GM08714 (cell line): ENCODE measurements around the gene GSKIP.
"Not testable (repeated sequence)": the region's sequence is repeated elsewhere in the genome, so short reads cannot be mapped to it uniquely, and the experiment has no call there.

ENCODE experiments used
- H3K4me3 ChIP-seq: fragments of 200-500 bp; sonication (Bioruptor generic); 2 replicates; pipeline ENCODE4 v1.5.1; 2014; ENCODE audit warnings: mild to moderate bottlenecking, low read length, inconsistent platforms
- ZNF274 ChIP-seq: IDR thresholded peaks from 2 replicates; pipeline ENCODE4 v1.6.1; 2012; ENCODE audit warnings: mild to moderate bottlenecking, low read depth, low read length

Gene GSKIP, protein sequence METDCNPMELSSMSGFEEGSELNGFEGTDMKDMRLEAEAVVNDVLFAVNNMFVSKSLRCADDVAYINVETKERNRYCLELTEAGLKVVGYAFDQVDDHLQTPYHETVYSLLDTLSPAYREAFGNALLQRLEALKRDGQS

DNA sequence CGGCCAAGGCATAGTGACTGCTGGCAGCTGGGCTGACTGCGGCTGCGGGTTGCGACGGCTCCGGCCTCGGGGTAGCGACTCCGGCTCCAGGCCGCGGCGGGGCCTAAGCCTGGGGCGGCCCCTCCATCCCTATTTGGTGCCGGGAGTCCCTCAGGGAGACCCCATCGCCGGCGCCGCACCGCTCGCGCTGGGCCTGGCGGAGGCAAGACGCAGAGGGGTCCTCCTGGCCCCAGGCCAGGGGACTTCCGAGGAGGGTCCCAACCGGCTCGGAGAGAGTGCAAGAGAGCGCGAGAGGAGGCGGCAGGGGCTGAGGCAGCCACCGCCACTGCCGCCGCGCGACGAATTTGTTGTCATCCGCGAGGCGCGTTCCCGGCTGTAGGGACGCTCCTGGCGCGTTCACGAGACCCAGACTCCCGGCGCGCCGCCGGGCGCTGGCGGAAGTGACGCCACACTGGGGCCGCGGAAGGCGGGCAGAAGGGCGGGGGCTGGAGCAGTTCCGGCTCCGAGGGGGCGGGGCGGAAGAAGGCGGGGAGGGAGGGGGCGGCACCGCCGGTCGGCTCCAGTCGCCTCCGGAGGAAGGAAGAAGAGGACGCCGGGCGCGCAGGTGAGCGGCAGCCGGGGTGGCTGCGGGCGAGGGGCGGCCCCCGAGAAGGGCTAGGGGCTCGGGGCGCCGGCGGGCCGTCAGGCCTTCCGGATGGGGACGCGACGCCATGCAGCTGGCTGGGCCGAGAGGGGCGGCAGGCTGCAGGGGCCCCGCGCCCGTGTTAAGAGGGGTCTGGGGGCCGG, at the start of gene GSKIP, which contains the start of gene ATG2B:
Gene GSKIP, plus strand, starts transcription at position 562 of the 786 bp plus-strand sequence. CDS start 18,722 bp downstream, outside the sequence.
Gene ATG2B, minus strand, starts transcription at position 377 of the 786 bp plus-strand sequence. Its CDS starts 365 bp downstream, at position 12.
- TF ChIP-seq ZNF274 = no peak
- peak within 1 kb of the TSS; percentile 98 for H3K4me3 ChIP-seq

DNA sequence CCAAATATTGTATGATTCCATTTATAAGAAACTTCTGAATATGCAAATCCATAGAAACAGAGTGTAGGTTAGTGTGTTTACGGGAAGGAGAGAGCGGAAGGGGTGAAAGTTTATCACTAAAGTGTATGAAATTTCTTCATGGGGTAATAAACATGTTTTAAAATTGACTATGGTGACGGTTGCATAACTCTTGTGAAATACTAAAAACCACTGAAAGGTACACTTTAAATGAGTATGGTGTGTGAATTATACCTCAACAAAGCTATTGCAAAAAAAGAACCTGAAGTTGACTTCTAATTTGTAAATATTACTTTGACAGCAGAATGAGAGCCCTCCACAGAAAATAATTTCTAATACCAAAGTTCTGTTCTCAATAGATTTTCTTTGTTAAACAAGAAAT, 47.2 kb upstream of the GSKIP start:
- no peak for TF ChIP-seq ZNF274
- H3K4me3 ChIP-seq = no peak overlapping the region

DNA sequence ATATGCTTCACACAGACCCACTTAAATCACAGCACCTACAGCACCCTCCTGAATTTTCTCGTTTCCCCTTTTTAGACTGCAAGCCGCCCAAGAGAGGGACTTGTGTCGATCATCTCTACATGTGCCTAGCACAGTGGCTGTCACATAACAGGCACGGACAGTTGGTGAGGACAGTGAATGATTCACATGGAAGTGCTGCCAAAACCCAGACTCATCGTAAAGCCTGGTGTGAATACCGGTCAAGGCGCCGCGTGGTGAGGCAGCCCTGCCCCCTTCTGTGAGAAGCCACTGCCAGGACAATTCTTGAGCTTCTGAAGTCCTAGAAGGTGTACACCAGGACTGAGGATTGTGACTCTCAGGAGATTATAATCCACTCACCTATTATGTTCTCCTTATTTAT, 44.5 kb upstream of the GSKIP start:
- no peak for TF ChIP-seq ZNF274
- H3K4me3 ChIP-seq = no peak overlapping the region

DNA sequence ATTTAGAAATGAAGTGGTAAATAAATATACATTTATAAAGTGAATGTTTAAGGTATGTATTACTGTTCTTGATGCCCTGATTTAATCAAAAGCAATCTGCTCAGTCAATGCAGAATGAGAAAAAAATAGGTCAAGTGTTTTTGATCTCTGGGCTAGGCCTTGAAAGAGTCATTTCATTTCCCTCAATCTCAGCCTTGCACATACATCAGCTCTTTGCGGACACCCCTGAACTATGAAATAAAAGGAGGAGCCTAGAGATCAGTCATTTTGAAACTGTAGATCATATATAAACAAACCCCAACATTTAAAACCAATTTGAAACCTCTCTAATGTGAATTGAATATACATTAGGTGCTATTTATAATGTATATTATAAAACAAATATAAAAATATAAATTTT, 42.7 kb upstream of the GSKIP start:
- H3K4me3 ChIP-seq = no peak overlapping the region
- TF ChIP-seq ZNF274 = no peak

DNA sequence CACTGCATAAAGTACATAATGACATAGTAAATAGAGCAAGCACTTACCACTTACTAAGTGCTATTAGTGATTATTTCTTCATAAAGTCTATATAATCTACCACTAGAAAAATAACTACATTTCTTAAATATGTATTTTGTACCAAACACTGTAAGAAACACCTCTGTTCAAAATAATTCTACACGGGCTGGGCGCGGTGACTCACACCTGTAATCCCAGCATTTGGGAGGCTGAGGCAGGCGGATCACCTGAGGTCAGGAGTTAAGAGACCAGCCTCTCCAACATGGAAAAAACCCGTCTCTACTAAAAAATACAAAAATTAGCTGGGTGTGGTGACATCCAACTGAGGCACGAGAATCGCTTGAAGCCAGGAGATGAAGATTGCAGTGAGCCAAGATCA, 39.1 kb upstream of the GSKIP start:
- TF ChIP-seq ZNF274 = no peak
- H3K4me3 ChIP-seq = no peak overlapping the region

DNA sequence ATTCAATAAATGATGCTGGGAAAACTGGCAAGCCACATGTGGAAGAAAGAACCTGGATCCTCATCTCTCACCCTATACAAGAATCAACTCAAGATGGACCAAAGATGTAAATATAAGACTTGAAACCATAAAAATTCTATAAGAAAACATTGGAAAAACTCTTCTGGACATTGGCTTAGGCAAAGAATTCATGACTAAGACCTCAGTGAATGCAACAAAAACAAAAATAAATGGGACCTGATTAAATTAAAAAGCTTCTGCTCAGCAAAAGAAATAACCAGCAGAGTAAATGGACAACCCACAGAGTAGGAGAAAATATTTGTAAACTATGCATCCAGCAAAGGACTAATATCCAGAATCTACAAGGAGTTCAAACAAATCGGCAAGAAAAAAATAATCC, 24.8 kb upstream of the GSKIP start:
- no peak for TF ChIP-seq ZNF274
- H3K4me3 ChIP-seq = no peak overlapping the region

DNA sequence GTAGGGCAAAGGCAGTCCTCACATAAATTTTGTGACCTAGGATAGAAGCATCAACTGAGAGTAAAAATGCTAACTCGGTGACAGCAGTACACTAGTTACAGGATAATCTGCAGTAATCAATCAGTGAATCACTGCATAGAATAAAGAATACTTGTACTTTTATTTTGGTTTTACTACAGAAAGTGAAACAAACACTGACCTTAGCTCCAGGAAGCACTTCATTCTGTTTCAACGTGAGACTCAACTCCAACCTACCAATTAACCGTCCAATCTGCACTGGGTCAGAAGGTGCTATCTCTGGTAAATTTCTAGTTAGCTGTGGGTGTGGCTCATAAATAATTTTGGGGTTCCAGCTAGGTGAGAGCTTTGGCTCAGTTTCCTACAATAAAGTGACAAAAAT, 22.0 kb upstream of the GSKIP start:
- H3K4me3 ChIP-seq = no peak overlapping the region
- TF ChIP-seq ZNF274 = no peak

DNA sequence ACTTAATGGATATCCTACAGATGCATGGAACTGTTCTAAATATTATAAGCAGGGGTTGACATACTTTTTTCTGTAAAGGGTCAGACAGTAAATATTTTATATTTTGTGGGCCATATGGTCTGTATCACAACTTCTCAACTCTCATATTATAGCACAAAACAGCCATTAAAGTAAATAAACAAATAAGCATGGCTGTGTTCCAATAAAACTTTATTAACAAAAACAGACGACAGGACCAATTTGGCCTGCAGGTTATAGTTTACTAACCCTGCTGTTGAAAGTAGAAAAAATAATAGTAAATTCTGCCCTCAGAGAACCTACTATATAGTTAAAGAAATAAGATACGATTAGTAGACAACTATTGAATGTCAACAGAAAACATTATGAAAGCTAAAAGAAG, 17.7 kb upstream of the GSKIP start:
- TF ChIP-seq ZNF274 = no peak
- H3K4me3 ChIP-seq = no peak overlapping the region

DNA sequence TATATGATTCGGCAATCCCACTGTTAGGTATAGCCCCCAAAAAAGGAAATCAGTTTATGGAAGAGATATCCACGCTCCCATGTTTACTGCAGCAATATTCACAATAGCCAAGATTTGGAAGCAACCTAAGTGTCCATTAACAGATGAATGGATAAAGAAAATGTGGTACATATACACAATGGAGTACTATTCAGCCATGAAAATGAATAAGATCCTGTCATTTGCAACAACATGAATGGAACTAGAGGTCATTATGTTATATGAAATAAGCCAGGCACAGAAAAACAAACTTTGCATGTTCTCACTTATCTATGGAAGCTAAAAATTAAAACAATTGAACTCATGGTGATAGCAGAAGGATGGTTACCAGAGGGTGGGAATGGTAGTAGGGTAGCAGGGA, 15.4 kb upstream of the GSKIP start:
- not testable (repeated sequence) for H3K4me3 ChIP-seq

DNA sequence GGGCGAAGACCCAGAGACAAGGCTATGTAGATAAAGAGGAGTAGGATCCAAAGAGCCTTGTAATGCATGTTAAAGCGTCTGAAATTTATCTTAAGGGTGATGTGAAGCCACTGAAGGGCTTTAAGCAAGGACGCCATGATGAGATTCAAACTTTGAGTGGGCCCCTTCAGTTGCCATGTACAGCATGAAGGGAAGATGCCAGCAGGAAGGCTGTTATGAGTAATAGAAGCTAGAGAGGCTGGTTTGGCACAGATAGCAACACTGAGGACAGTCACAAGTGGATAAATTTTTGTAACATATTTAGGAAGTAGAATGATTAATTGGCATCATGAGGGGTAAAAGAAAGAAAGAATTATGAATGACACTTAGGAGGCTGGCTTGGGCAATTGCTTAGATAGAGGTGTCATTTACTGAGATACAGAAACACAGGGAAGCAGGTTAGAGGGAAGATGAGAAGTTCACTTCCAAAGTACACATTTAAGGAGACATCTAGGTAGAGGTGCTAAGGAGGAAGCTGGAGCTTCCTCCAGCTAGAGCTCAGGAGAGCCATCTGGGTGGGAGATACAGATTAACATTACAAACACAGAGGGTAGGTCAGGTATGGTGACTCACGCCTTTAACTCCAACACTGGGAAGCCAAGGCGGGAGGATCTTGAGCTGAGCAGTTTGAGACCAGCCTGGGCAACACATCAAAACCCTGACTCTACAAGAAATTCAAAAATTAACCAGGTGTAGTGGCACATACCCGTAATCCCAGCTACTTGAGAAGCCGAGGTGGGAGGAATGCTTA, 13.8 kb upstream of the GSKIP start:
- H3K4me3 ChIP-seq = no peak overlapping the region
- no peak for TF ChIP-seq ZNF274

DNA sequence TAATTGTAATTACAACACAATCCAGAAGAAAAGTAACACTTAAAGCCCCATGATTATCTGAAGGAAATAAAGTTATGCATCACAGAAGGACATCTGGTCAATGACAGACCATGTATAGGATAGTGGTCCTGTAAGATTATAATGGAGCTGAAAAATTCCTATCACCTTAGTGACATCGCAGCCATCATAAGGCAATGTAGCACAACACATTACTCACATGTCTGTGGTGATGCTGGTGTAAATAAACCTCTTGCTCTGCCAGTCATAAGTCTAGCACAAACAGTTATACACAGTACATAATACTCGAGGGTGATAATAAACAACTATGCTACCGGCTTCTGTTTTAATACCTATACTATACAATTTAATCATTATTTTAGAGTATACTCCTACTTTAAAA, 11.3 kb upstream of the GSKIP start:
- no peak for TF ChIP-seq ZNF274
- H3K4me3 ChIP-seq = no peak overlapping the region

DNA sequence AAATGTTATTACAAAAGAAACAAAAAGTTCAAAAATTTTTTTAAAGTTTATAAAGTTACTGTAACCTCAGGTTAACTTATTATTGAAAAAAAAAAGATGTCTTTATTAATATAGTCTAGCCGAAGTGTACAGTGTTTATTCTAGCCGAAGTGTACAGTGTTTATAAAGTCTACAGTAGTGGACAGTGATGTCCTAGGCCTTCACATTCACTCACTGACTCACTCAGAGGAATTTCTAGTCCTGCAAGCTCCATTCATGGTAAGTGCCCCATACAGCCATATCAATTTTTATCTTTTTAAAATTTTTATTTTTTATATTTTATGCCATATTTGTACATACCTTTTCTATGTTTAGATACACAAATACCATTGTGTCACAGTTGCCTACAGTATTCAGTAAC, 10.6 kb upstream of the GSKIP start:
- TF ChIP-seq ZNF274 = no peak
- no peak overlapping the region for H3K4me3 ChIP-seq

DNA sequence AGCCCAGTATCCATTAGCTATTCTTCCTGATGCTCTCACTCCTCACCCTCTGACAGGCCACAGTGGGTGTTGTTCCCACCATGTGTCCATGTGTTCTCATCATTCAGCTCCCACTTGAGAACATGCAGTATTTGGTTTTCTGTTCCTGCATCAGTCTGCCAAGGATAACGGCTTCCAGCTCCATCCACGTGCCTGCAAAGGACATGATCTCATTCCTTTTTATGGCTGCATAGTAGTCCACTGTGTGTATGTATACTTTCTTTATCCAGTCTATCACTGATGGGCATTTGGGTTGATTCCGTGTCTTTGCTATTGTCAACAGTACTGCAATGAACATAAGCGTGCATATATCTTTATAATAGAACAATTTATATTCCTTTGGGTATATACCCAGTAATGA, 9.1 kb upstream of the GSKIP start:
- H3K4me3 ChIP-seq = no peak overlapping the region
- no peak for TF ChIP-seq ZNF274

DNA sequence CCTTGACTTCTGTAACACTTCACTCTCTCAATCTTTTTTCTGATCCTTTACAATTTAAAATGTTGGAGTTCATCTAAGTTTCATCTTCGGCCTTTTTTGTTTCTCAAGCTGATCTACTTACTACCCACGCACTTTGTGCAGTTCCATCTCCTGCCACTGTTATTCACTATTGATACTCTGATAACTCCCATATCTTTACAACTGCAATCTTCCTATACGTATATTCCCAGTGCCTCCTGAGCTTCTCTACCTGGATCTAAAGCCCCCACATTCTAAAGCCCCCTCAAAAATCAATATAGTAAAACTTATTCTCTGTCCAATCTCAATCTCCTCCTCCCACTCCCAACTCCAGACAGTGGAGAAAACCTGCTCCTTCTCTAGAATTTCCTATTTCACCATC, 6.1 kb upstream of the GSKIP start:
- TF ChIP-seq ZNF274 = no peak

DNA sequence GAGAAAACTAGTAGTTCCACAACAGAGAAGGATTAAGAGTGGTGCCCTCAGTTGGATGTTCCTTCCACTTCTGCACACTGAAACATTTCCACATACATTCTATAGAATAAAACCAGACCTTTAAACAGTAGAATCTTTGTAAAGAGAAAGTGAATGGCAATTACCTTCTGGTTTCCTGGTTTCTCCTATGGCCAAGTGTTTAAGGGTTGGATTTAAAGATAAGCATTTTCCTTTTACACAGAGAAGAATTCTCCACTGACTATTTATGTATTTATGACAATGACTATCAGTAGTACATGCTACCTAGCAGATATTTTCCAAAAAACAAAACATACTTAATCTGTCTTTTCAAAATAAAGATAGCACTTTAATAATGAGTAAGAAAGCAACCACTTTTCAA, 3.4 kb upstream of the GSKIP start:
- H3K4me3 ChIP-seq = no peak overlapping the region
- TF ChIP-seq ZNF274 = no peak

More for the DNA sequence above, 6.1 kb upstream of the GSKIP start:
- no peak overlapping the region for H3K4me3 ChIP-seq
